PC-9 (cell line): ENCODE data around the gene ERBB2. TPM values are rescaled to one million over a fixed set of nuclear protein-coding genes. Genes with fewer than 3 reads are reported as not detected.

Experiments used
- BruUV-seq: library from RNA; stranded (reverse); fragments of 400-500 nt; replicated peaks from 2 replicates; lab custom pipeline; 2021; lab: Mats Ljungman, UMichigan
- CTCF ChIA-PET: fragments of 300-600 bp; sonication (Branson Sonifier 250); formaldehyde crosslinking; loops from one replicate; lab custom pipeline; 2022; ENCODE audit warnings: antibody characterized with exemption; lab: Charles Lee
- POLR2A ChIA-PET: fragments of 300-600 bp; sonication (Branson Sonifier 250); formaldehyde crosslinking; loops from one replicate; lab custom pipeline; 2022; ENCODE audit warnings: antibody characterized with exemption; ENCODE audit not compliant: unreplicated experiment; lab: Charles Lee
- DNase-seq, 2 experiments: peaks; one replicate each; pipeline versions ENCODE4 v3.0.0 to v3.0.0-alpha.2; 2015 to 2022; ENCODE audit warnings: mixed read lengths in 1 of 2
- H2AFZ ChIP-seq: fragments of 200-600 bp; sonication (generic); 2 replicates; pipeline ENCODE4 v1.8.1; 2017; ENCODE audit warnings: antibody characterized with exemption
- H3F3A ChIP-seq: fragments of 200-600 bp; sonication (generic); 2 replicates; pipeline ENCODE4 v1.8.1; 2017; ENCODE audit warnings: antibody characterized with exemption, mild to moderate bottlenecking, low read depth; ENCODE audit not compliant: insufficient read depth
- H3K27ac ChIP-seq: fragments of 200-600 bp; sonication (generic); 2 replicates; pipeline ENCODE4 v1.6.1; 2016; ENCODE audit warnings: mixed run types
- H3K27me3 ChIP-seq: fragments of 200-600 bp; sonication (generic); 2 replicates; pipeline ENCODE4 v1.6.1; 2016; ENCODE audit warnings: low read depth, mixed run types; ENCODE audit not compliant: insufficient read depth
- H3K36me3 ChIP-seq: fragments of 200-600 bp; sonication (generic); 2 replicates; pipeline ENCODE4 v1.6.1; 2016; ENCODE audit warnings: low read depth, mixed run types
- H3K4me1 ChIP-seq: fragments of 200-600 bp; sonication (generic); replicated peaks from 2 replicates; pipeline ENCODE4 v1.6.1; 2016; ENCODE audit warnings: mixed run types; ENCODE audit not compliant: insufficient read depth
- H3K4me2 ChIP-seq: fragments of 200-600 bp; sonication (generic); 2 replicates; pipeline ENCODE4 v1.6.1; 2017; ENCODE audit warnings: mixed run types
- H3K4me3 ChIP-seq: fragments of 200-600 bp; sonication (generic); 2 replicates; pipeline ENCODE4 v1.6.1; 2016; ENCODE audit warnings: mixed run types
- H3K79me2 ChIP-seq: fragments of 200-600 bp; sonication (generic); 2 replicates; pipeline ENCODE4 v1.6.1; 2017; ENCODE audit warnings: low read depth, mixed run types
- H3K9me2 ChIP-seq: fragments of 200-600 bp; sonication (generic); 2 replicates; pipeline ENCODE4 v1.8.1; 2017; ENCODE audit warnings: mild to moderate bottlenecking; ENCODE audit not compliant: insufficient read depth
- H3K9me3 ChIP-seq: fragments of 200-600 bp; sonication (generic); 2 replicates; pipeline ENCODE4 v1.8.1; 2016; ENCODE audit warnings: low read depth; ENCODE audit not compliant: insufficient read depth
- H4K20me1 ChIP-seq: fragments of 200-600 bp; sonication (generic); 2 replicates; pipeline ENCODE4 v1.8.1; 2017; ENCODE audit not compliant: insufficient read depth
- CTCF ChIP-seq: fragments of 200-600 bp; sonication (generic); conservative IDR thresholded peaks from 2 replicates; pipeline ENCODE4 v1.6.1; 2017; ENCODE audit warnings: mixed run types, antibody characterized with exemption, mild to moderate bottlenecking, moderate library complexity
- EZH2 ChIP-seq: fragments of 200-600 bp; sonication (generic); IDR thresholded peaks from 2 replicates; pipeline ENCODE4 v1.8.0; 2017; ENCODE audit warnings: antibody characterized with exemption, low read depth
- intact Hi-C: fragments of 100-400 bp; cut with micrococcal nuclease; formaldehyde crosslinking; loops from one replicate; pipeline ENCODE4 v1.10.0; 2022; ENCODE audit not compliant: unreplicated experiment
- total RNA-seq: library from RNA; stranded (reverse); gene quantifications from 2 replicates; pipeline ENCODE4 v1.2.3, GENCODE V29; 2021

The ERBB2 gene
- total RNA-seq, 1 experiment from 2014 or later: 90.6 TPM

GRCh38 chr17:39666231-39666600 is 33.6 kb upstream of the ERBB2 start:
- H3K36me3 ChIP-seq: no peaks in the 10 kb centered on the region
- no peak overlapping the region for H2AFZ ChIP-seq
- TF ChIP-seq EZH2 (no peak), CTCF (no peak)
- no peaks in the 10 kb centered on the region for H3K9me3 ChIP-seq
- no peak overlapping the region for H3K4me3 ChIP-seq
- intact Hi-C loops: no loop called here
- no peak overlapping the region for H3K27ac ChIP-seq
- DNase-seq: no peak
- no TSS peak for BruUV-seq
- no peaks in the 10 kb centered on the region for H3K27me3 ChIP-seq
- H3K79me2 ChIP-seq: no peaks in the 10 kb centered on the region
- H3F3A ChIP-seq: peaks cover 27% of the 10 kb centered on the region
- H3K4me1 ChIP-seq: peaks cover 35% of the 10 kb centered on the region
- H3K9me2 ChIP-seq: no peaks in the 10 kb centered on the region
- no peak overlapping the region for H3K4me2 ChIP-seq
- ChIA-PET CTCF (interaction anchor here (0.6 kb wide), 1 partner anchor 63 kb away, joined by 3 read pairs; no protein-coding TSS in a partner anchor), POLR2A (no interaction called here)
- no peaks in the 10 kb centered on the region for H4K20me1 ChIP-seq

GRCh38 chr17:39666601-39667261 is 33.1 kb upstream of the ERBB2 start:
- Histone ChIP-seq H3K4me1 (peaks cover 35% of the 10 kb centered on the region), H3K79me2 (no peaks in the 10 kb centered on the region), H4K20me1 (no peaks in the 10 kb centered on the region), H3K9me2 (no peaks in the 10 kb centered on the region), H3K27me3 (no peaks in the 10 kb centered on the region), H3F3A (peaks cover 23% of the 10 kb centered on the region; the same call in 1 of the 2 replicates), H2AFZ (no peak overlapping the region), H3K9me3 (no peaks in the 10 kb centered on the region), H3K4me3 (no peak overlapping the region), H3K36me3 (no peaks in the 10 kb centered on the region), H3K4me2 (peak overlapping the region; percentile 22; the same call in 1 of the 2 replicates), H3K27ac (no peak overlapping the region)
- DNase-seq: peak in 1 of 2 experiments; percentile 22
- ChIA-PET POLR2A (interaction anchor here (0.6 kb wide), 2 partner anchors 9 to 215 kb away, joined by 3 to 4 read pairs; no protein-coding TSS in a partner anchor), CTCF (interaction anchor here (0.6 kb wide), 2 partner anchors 12 to 63 kb away, joined by 3 read pairs; no protein-coding TSS in a partner anchor)
- intact Hi-C loops: no loop called here
- BruUV-seq: no TSS peak
- TF ChIP-seq EZH2: no peak
- TF ChIP-seq CTCF: no peak

GRCh38 chr17:39667262-39667944 is 32.5 kb upstream of the ERBB2 start:
- H4K20me1 ChIP-seq: no peaks in the 10 kb centered on the region
- H3K27ac ChIP-seq: no peak overlapping the region
- ChIA-PET POLR2A (interaction anchor here (0.6 kb wide), 2 partner anchors 8 to 214 kb away, joined by 3 to 4 read pairs; no protein-coding TSS in a partner anchor), CTCF (interaction anchor here (0.5 to 0.6 kb wide), 2 partner anchors 13 to 62 kb away, joined by 3 read pairs; no protein-coding TSS in a partner anchor)
- intact Hi-C loops: no loop called here
- DNase-seq: peak in 1 of 2 experiments; percentile 27
- peak overlapping the region; percentile 83; the same call in 1 of the 2 replicates for H3K4me2 ChIP-seq
- H3K27me3 ChIP-seq: no peaks in the 10 kb centered on the region
- H3F3A ChIP-seq: peaks cover 23% of the 10 kb centered on the region; the same call in 1 of the 2 replicates
- no peak overlapping the region for H2AFZ ChIP-seq
- H3K4me1 ChIP-seq: peaks cover 35% of the 10 kb centered on the region
- TF ChIP-seq CTCF: no peak
- TF ChIP-seq EZH2: no peak
- BruUV-seq: no TSS peak
- no peaks in the 10 kb centered on the region for H3K36me3 ChIP-seq
- no peaks in the 10 kb centered on the region for H3K79me2 ChIP-seq
- H3K9me3 ChIP-seq: no peaks in the 10 kb centered on the region
- H3K4me3 ChIP-seq: no peak overlapping the region
- no peaks in the 10 kb centered on the region for H3K9me2 ChIP-seq
